Natural killer cell (primary cell): ENCODE results near the gene SLC38A3. TPM values are rescaled to one million over a fixed set of nuclear protein-coding genes. Genes with fewer than 3 reads are reported as not detected.

Experiments
- ATAC-seq, 3 donors: fragments of 150-1000 bp in 2 of 3; fragments of 200-7000 bp in 1 of 3; cut with Tn5 transposase; 1 replicate in 1 of 3; 2 replicates in 2 of 3; pipeline ENCODE4 v1.10.0; 2021; ENCODE audit warnings: mild to moderate bottlenecking in 2 of 3, moderate library complexity in 2 of 3
- DNase-seq, 2 donors: peaks; one replicate each; pipeline versions ENCODE4 v3.0.0 to v3.0.0-alpha.2; 2013 to 2021; ENCODE audit warnings: mixed read lengths in 1 of 2
- H3K27ac ChIP-seq: one replicate; pipeline ENCODE4 v1.5.1; 2013; ENCODE audit warnings: mild to moderate bottlenecking, low read length
- H3K27me3 ChIP-seq: one replicate; pipeline ENCODE4 v1.6.1; 2013; ENCODE audit warnings: low read length; ENCODE audit not compliant: control insufficient read depth, insufficient read depth
- H3K36me3 ChIP-seq: one replicate; pipeline ENCODE4 v1.6.1; 2013; ENCODE audit warnings: low read length; ENCODE audit not compliant: control insufficient read depth, insufficient read depth
- H3K4me1 ChIP-seq: one replicate; pipeline ENCODE4 v1.6.1; 2013; ENCODE audit warnings: low read length; ENCODE audit not compliant: control insufficient read depth, insufficient read depth
- H3K4me3 ChIP-seq: one replicate; pipeline ENCODE4 v1.5.1; 2013; ENCODE audit warnings: low read length
- H3K9me3 ChIP-seq: one replicate; pipeline ENCODE4 v1.6.1; 2013; ENCODE audit warnings: low read length; ENCODE audit not compliant: control insufficient read depth, insufficient read depth
- H3K27ac Mint-ChIP-seq, 2 donors: one replicate each; pipeline ENCODE4 v1.8.0; 2022; ENCODE audit warnings: mild to moderate bottlenecking in 2 of 2, mixed read lengths in 2 of 2, moderate library complexity in 1 of 2
- H3K27me3 Mint-ChIP-seq, 2 donors: one replicate each; pipeline ENCODE4 v1.8.0; 2022; ENCODE audit warnings: low read depth in 2 of 2, mixed read lengths in 2 of 2
- H3K36me3 Mint-ChIP-seq: one replicate; pipeline ENCODE4 v1.8.0; 2022; ENCODE audit warnings: mixed read lengths
- H3K4me1 Mint-ChIP-seq, 2 donors: one replicate each; pipeline ENCODE4 v1.8.0; 2022; ENCODE audit warnings: mixed read lengths in 2 of 2
- H3K4me3 Mint-ChIP-seq: one replicate; pipeline ENCODE4 v1.8.0; 2022; ENCODE audit warnings: mild to moderate bottlenecking, moderate library complexity, mixed read lengths
- H3K9me3 Mint-ChIP-seq, 2 donors: one replicate each; pipeline ENCODE4 v1.8.0; 2022; ENCODE audit warnings: mixed read lengths in 2 of 2
- CTCF ChIP-seq: fragments of 200-600 bp; IDR thresholded peaks from one replicate; pipeline ENCODE4 v1.8.0; 2022; ENCODE audit warnings: antibody characterized with exemption
- WGBS: methylation state at CpG from one replicate; pipeline ENCODE4 v1.1.7; 2013; ENCODE audit warnings: missing lambda C conversion rate; ENCODE audit not compliant: insufficient coverage; 5-methylcytosine and 5-hydroxymethylcytosine counted together
- intact Hi-C: fragments of 100-400 bp; cut with micrococcal nuclease; formaldehyde crosslinking; loops from one replicate; pipeline ENCODE4 v1.14.2; 2022
- total RNA-seq, 4 donors: library from RNA; stranded (reverse); fragments of 120-200 nt in 1 of 4; gene quantifications; one replicate each; pipeline versions ENCODE4 v1.2.3 to v1.2.4, GENCODE V29; 2013 to 2022

SLC38A3 gene
- under 1 TPM in 1 of 3 donors, not detected in 2; 0.82 TPM for total RNA-seq
- not detected for total RNA-seq (2013)

GRCh38 chr3:50204804-50205412, at the start of gene SLC38A3:
Gene SLC38A3, plus strand, starts transcription at chr3:50205271. Its CDS starts 8,929 bp downstream, at chr3:50214200.
- ATAC-seq: peak in 2 of 3 donors; percentile 44 to 57
- Mint-ChIP-seq H3K4me3 (peak within 1 kb of the TSS; percentile 37), H3K4me1 (no peaks in the 10 kb centered on the region), H3K27ac (no peak within 1 kb of the TSS), H3K9me3 (no peaks in the 10 kb centered on the region), H3K27me3 (peaks cover 11 to 45% of the 10 kb centered on the region in 2 donors), H3K36me3 (no peaks in the 10 kb centered on the region)
- Histone ChIP-seq H3K4me1 (peaks cover 9% of the 10 kb centered on the region), H3K9me3 (no peaks in the 10 kb centered on the region), H3K27me3 (peaks cover 42% of the 10 kb centered on the region), H3K4me3 (no peak within 1 kb of the TSS), H3K36me3 (no peaks in the 10 kb centered on the region), H3K27ac (no peak within 1 kb of the TSS)
- under 1% methylated on average over 39 of the region's 41 CpGs for WGBS
- DNase-seq: peak in 1 of 2 donors; percentile 43
- intact Hi-C loops: no loop called here
- TF ChIP-seq CTCF: no peak

- no peaks in the 10 kb centered on the region for H3K9me3 Mint-ChIP-seq
- no peaks in the 10 kb centered on the region for H3K36me3 Mint-ChIP-seq
- Histone ChIP-seq H3K9me3 (no peaks in the 10 kb centered on the region), H3K27ac (no peak overlapping the region), H3K27me3 (peaks cover 20% of the 10 kb centered on the region), H3K4me3 (no peak overlapping the region), H3K4me1 (peaks cover 18% of the 10 kb centered on the region), H3K36me3 (no peaks in the 10 kb centered on the region)
- peaks cover 6 to 29% of the 10 kb centered on the region in 2 donors for H3K4me1 Mint-ChIP-seq
- WGBS: 4% methylated on average over 37 of the region's 37 CpGs
- intact Hi-C loops: no loop called here
- no peak for DNase-seq
- no peak overlapping the region for H3K27ac Mint-ChIP-seq
- H3K4me3 Mint-ChIP-seq: peak overlapping the region; percentile 74
- H3K27me3 Mint-ChIP-seq: peaks cover 23 to 37% of the 10 kb centered on the region in 2 donors
- ATAC-seq: no peak
- TF ChIP-seq CTCF: no peak
Measured at GRCh38 chr3:50155491-50155878, 49.6 kb upstream of the SLC38A3 start.

GRCh38 chr3:50155891-50156290, 49.2 kb upstream of the SLC38A3 start:
- no peak overlapping the region for H3K27ac ChIP-seq
- Mint-ChIP-seq H3K27ac (no peak overlapping the region), H3K4me1 (peaks cover 6 to 29% of the 10 kb centered on the region in 2 donors), H3K9me3 (no peaks in the 10 kb centered on the region), H3K27me3 (peaks cover 23 to 37% of the 10 kb centered on the region in 2 donors), H3K36me3 (no peaks in the 10 kb centered on the region), H3K4me3 (peak overlapping the region; percentile 74)
- peaks cover 20% of the 10 kb centered on the region for H3K27me3 ChIP-seq
- H3K4me1 ChIP-seq: peaks cover 18% of the 10 kb centered on the region
- intact Hi-C loops: no loop called here
- TF ChIP-seq CTCF: no peak
- H3K36me3 ChIP-seq: no peaks in the 10 kb centered on the region
- H3K9me3 ChIP-seq: no peaks in the 10 kb centered on the region
- ATAC-seq: no peak
- DNase-seq: no peak
- WGBS: 40% methylated on average over 13 of the region's 13 CpGs
- no peak overlapping the region for H3K4me3 ChIP-seq
